GM10248 (cell line): ENCODE results near the gene UNC93A.
"Not testable (repeated sequence)": the region's sequence is repeated elsewhere in the genome, so short reads cannot be mapped to it uniquely, and the experiment has no call there.

Experiments used
- CTCF ChIA-PET: fragments of 300-600 bp; sonication (Branson Sonifier 250); formaldehyde crosslinking; extraction: SDS; loops from one replicate; lab custom pipeline; 2021; ENCODE audit warnings: antibody characterized with exemption; lab: Yijun Ruan, JAX
- POLR2A ChIA-PET: fragments of 350-650 bp; sonication (Branson Sonifier 250); formaldehyde crosslinking; extraction: SDS; loops from one replicate; lab custom pipeline; 2020; ENCODE audit warnings: antibody characterized with exemption; lab: Yijun Ruan, JAX
- DNase-seq: peaks from one replicate; pipeline ENCODE4 v3.0.0; 2012; ENCODE audit errors: extremely low spot score
- CTCF ChIP-seq: IDR thresholded peaks from 2 replicates; pipeline ENCODE4 v1.5.1; 2012; ENCODE audit warnings: mild to moderate bottlenecking, low read depth; ENCODE audit errors: extremely low read depth, missing control alignments, control extremely low read depth

Gene UNC93A

GRCh38 chr6:167303675-167304625 is 12.8 kb downstream of the UNC93A start:
- ChIA-PET CTCF (interaction anchor here (1.6 kb wide), 1 partner anchor 14 kb away, joined by 4 read pairs; no protein-coding TSS in a partner anchor), POLR2A (no interaction called here)
- DNase-seq, result peak; percentile 5
- TF ChIP-seq CTCF, result no peak

GRCh38 chr6:167304912-167305311 is 13.8 kb downstream of the UNC93A start:
- ChIA-PET POLR2A (no interaction called here), CTCF (interaction anchor here (1.6 kb wide), 1 partner anchor 15 kb away, joined by 4 read pairs; no protein-coding TSS in a partner anchor)
- TF ChIP-seq CTCF, result no peak
- no peak for DNase-seq

GRCh38 chr6:167305796-167306195 is 14.7 kb downstream of the UNC93A start:
- peak; percentile 6 for DNase-seq
- CTCF ChIA-PET, result no interaction called here
- no peak for TF ChIP-seq CTCF
- POLR2A ChIA-PET, result no interaction called here

GRCh38 chr6:167306401-167306998 is 15.4 kb downstream of the UNC93A start:
- no peak for DNase-seq
- no peak for TF ChIP-seq CTCF
- ChIA-PET POLR2A (no interaction called here), CTCF (no interaction called here)

- no peak for TF ChIP-seq CTCF
- no peak for DNase-seq
- POLR2A ChIA-PET, result no interaction called here
- CTCF ChIA-PET, result no interaction called here
These were observed 16.3 kb downstream of the UNC93A start for GRCh38 chr6:167307342-167307955.

GRCh38 chr6:167308207-167308606 is 17.1 kb downstream of the UNC93A start:
- POLR2A ChIA-PET, result no interaction called here

GRCh38 chr6:167309355-167310192 is 18.5 kb downstream of the UNC93A start:
- DNase-seq, CTCF ChIA-PET, POLR2A ChIA-PET: not testable (repeated sequence)

More at GRCh38 chr6:167308207-167308606, 17.1 kb downstream of the UNC93A start:
- CTCF ChIA-PET, result no interaction called here
- no peak for TF ChIP-seq CTCF
- DNase-seq, result no peak
